HepG2 (cell line): ENCODE results near the gene SFRP4. TPM values are rescaled to one million over a fixed set of nuclear protein-coding genes. Genes with fewer than 3 reads are reported as not detected.

ENCODE experiments used
- ATAC-seq: fragments of 200-7000 bp; cut with Tn5 transposase; 3 replicates; pipeline ENCODE4 v1.9.1; 2020; ENCODE audit warnings: mild to moderate bottlenecking, moderate library complexity
- BruUV-seq: library from RNA; stranded (reverse); fragments of 400-500 nt; replicated peaks from 2 replicates; lab custom pipeline; 2021; lab: Mats Ljungman, UMichigan
- CTCF ChIA-PET: fragments of 300-600 bp; formaldehyde crosslinking; extraction: SDS; loops from one replicate; lab custom pipeline; 2021; ENCODE audit warnings: low total read pairs, inconsistent platforms, low intra/inter-chr PET ratio; lab: Yijun Ruan, JAX
- POLR2A ChIA-PET: fragments of 350-600 bp; sonication (Branson Sonifier 250); formaldehyde crosslinking; loops from one replicate; lab custom pipeline; 2020; ENCODE audit warnings: antibody characterized with exemption, inconsistent platforms; lab: Yijun Ruan, JAX
- DNase-seq: peaks from one replicate; pipeline ENCODE4 v3.0.0-alpha.2; 2015; ENCODE audit warnings: low spot score
- FAIRE-seq: peaks from 3 replicates; lab custom pipeline; 2011; peaks lifted over from hg19 to GRCh38; lab: Jason Lieb, UNC
- H2AFZ ChIP-seq: one replicate; pipeline ENCODE4 v1.6.1; 2011; ENCODE audit warnings: low read length, inconsistent platforms
- H3K27ac ChIP-seq: fragments of 300-600 bp; 3 replicates; pipeline ENCODE4 v1.8.0; 2011; ENCODE audit warnings: mixed run types, mild to moderate bottlenecking, mixed read lengths, low read length, inconsistent platforms; ENCODE audit not compliant: insufficient read depth; ENCODE audit errors: extremely low read length
- H3K27me3 ChIP-seq, 2 experiments: fragments of 200-600 bp in 1 of 2; 2 replicates in 1 of 2; 3 replicates in 1 of 2; pipeline versions ENCODE4 v1.6.0 to v1.8.0; 2011; ENCODE audit warnings: low read length in 2 of 2, mild to moderate bottlenecking in 2 of 2, moderate library complexity in 2 of 2, inconsistent platforms in 1 of 2; ENCODE audit not compliant: insufficient read depth in 2 of 2, control insufficient read depth in 1 of 2
- H3K36me3 ChIP-seq, 2 experiments: fragments of 200-600 bp in 1 of 2; replicated peaks in 1 of 2; 2 replicates in 1 of 2; 3 replicates in 1 of 2; pipeline versions ENCODE4 v1.5.1 to v1.8.0; 2011; ENCODE audit warnings: low read length in 2 of 2, inconsistent platforms in 1 of 2; ENCODE audit not compliant: insufficient read depth in 2 of 2, control insufficient read depth in 1 of 2
- H3K4me1 ChIP-seq: 2 replicates; pipeline ENCODE4 v1.5.1; 2012; ENCODE audit warnings: low read length, inconsistent platforms; ENCODE audit not compliant: insufficient read depth
- H3K4me2 ChIP-seq: 2 replicates; pipeline ENCODE4 v1.6.0; 2011; ENCODE audit warnings: low read depth, low read length, inconsistent platforms
- H3K4me3 ChIP-seq, 3 experiments: fragments of 200-600 bp in 1 of 3; sonication (generic), shearing (Covaris generic) in 1 of 3; replicated peaks in 1 of 3; 2 replicates each; pipeline ENCODE4 v1.5.1; 2011 to 2016; ENCODE audit warnings: low read length in 3 of 3, inconsistent platforms in 2 of 3, low read depth in 2 of 3, mild to moderate bottlenecking in 2 of 3, control low read depth in 1 of 3, mixed read lengths in 1 of 3; ENCODE audit not compliant: insufficient read depth in 1 of 3
- H3K79me2 ChIP-seq: one replicate; pipeline ENCODE4 v1.6.1; 2011; ENCODE audit warnings: low read length, inconsistent platforms; ENCODE audit not compliant: insufficient read depth
- H3K9ac ChIP-seq: 2 replicates; pipeline ENCODE4 v1.6.0; 2011; ENCODE audit warnings: mild to moderate bottlenecking, low read depth, low read length, inconsistent platforms; ENCODE audit not compliant: insufficient read depth
- H3K9me3 ChIP-seq: 2 replicates; pipeline ENCODE4 v1.5.1; 2012; ENCODE audit warnings: mild to moderate bottlenecking, low read length
- H4K20me1 ChIP-seq: 2 replicates; pipeline ENCODE4 v1.6.0; 2011; ENCODE audit warnings: inconsistent platforms, mild to moderate bottlenecking, low read length, moderate library complexity; ENCODE audit not compliant: insufficient read depth
- TFAP4 ChIP-seq: sonication (generic); IDR thresholded peaks from 2 replicates; pipeline ENCODE4 v1.6.1; 2016; ENCODE audit warnings: low read depth, borderline replicate concordance
- USF2 ChIP-seq, 2 experiments: sonication (generic) in 1 of 2; formaldehyde crosslinking in 1 of 2; IDR thresholded peaks; 2 replicates each; pipeline versions ENCODE4 v1.5.1 to v1.6.1; 2011 to 2020; ENCODE audit warnings: borderline replicate concordance in 1 of 2, low read depth in 1 of 2, low read length in 1 of 2, mild to moderate bottlenecking in 1 of 2, missing genetic modification reagents in 1 of 2, moderate library complexity in 1 of 2
- ZNF501 ChIP-seq: sonication (generic); formaldehyde crosslinking; IDR thresholded peaks from 2 replicates; pipeline ENCODE4 v1.5.1; 2020; ENCODE audit warnings: mild to moderate bottlenecking, moderate library complexity, missing genetic modification reagents
- ZNF550 ChIP-seq: sonication (generic); formaldehyde crosslinking; IDR thresholded peaks from 2 replicates; pipeline ENCODE4 v1.4.0; 2020; ENCODE audit warnings: mild to moderate bottlenecking, missing genetic modification reagents, borderline replicate concordance
- ZNF614 ChIP-seq: IDR thresholded peaks from 2 replicates; pipeline ENCODE4 v1.6.1; 2018; ENCODE audit warnings: missing biosample characterization, missing genetic modification reagents, inconsistent platforms, borderline replicate concordance
- ZNF749 ChIP-seq: sonication (generic); formaldehyde crosslinking; IDR thresholded peaks from 2 replicates; pipeline ENCODE4 v1.8.0; 2022; ENCODE audit warnings: mild to moderate bottlenecking, missing genetic modification reagents, moderate library complexity, borderline replicate concordance
- WGBS: methylation state at CpG from one replicate; pipeline ENCODE4 v1.1.6; 2017; ENCODE audit warnings: low lambda C conversion rate; 5-methylcytosine and 5-hydroxymethylcytosine counted together
- in situ Hi-C: cut with HindIII; loops from 2 replicates; pipeline ENCODE4 v1.10.0; 2017; ENCODE audit warnings: low pct_unique_long_range_greater_than_20kb; ENCODE audit not compliant: extremely low pct_ligation_motif_present
- intact Hi-C: fragments of 100-400 bp; cut with micrococcal nuclease; formaldehyde crosslinking; loops from one replicate; pipeline ENCODE4 v1.10.0; 2022; ENCODE audit not compliant: unreplicated experiment
- polyA plus RNA-seq, 8 experiments: library from polyadenylated mRNA; depleted of rRNA in 3 of 8; stranded (reverse) in 7 of 8; unstranded in 1 of 8; fragments of >200 nt; fragmentation: Illumina TruSeq in 4 of 8; extraction: Trizol in 4 of 8; gene quantifications; 2 replicates each; pipeline versions ENCODE4 v1.2.1 to v1.2.3, GENCODE V29; 2011 to 2016; ENCODE audit warnings: low read depth in 4 of 8, missing spikeins in 1 of 8, mixed read lengths in 1 of 8; ENCODE audit not compliant: insufficient read depth in 1 of 8
- total RNA-seq, 5 experiments: library from RNA; depleted of rRNA; stranded (reverse); fragments of >200 nt; fragmentation: Illumina TruSeq; extraction: Trizol; gene quantifications; 2 replicates each; pipeline ENCODE4 v1.2.3, GENCODE V29; 2016; ENCODE audit warnings: low read depth in 1 of 5
- TF ChIP-seq, protein P1 (sequence below): sonication (generic); formaldehyde crosslinking; IDR thresholded peaks from 2 replicates; pipeline ENCODE4 v1.5.1; 2020; ENCODE audit warnings: missing genetic modification reagents, mild to moderate bottlenecking, borderline replicate concordance

Gene SFRP4
- total and polyA plus RNA-seq, 2 of the 13 experiments (the other 11 are each of a cell fraction or from before 2014, with no cell fraction given), result 0.96 to 1.8 TPM

DNA sequence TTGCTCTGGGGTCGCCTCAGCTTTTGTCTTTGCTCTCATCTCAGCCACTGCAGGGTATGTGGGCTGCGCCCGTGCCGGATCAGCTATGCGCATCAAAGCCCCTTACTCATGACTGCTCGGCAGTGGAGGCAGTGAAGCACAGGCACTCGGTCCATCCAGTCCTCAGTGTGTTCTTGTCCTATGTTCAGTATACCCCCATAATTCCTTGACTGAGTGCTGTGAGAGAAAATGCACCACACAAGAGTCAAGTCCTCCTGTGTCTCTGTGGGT is 31.3 kb upstream of the SFRP4 start:
- POLR2A ChIA-PET, result interaction anchor here (1.5 kb wide), 1 partner anchor 31 kb away, joined by 5 read pairs; the partner anchor contains the start of gene SFRP4

More for the DNA sequence above, 31.3 kb upstream of the SFRP4 start:
- Histone ChIP-seq H3K4me1 (peaks cover 36% of the 10 kb centered on the region), H3K79me2 (peaks cover 28% of the 10 kb centered on the region), H3K9me3 (no peaks in the 10 kb centered on the region), H3K27me3 (no peaks in the 10 kb centered on the region), H3K9ac (no peak overlapping the region), H4K20me1 (no peaks in the 10 kb centered on the region), H3K4me3 (no peak overlapping the region), H3K36me3 (peaks cover 4 to 25% of the 10 kb centered on the region in 2 experiments), H2AFZ (no peak overlapping the region), H3K27ac (peak overlapping the region; percentile 9)
- DNase-seq (no peak), FAIRE-seq (no peak)
- intact Hi-C loops (no loop called here), in situ Hi-C loops (no loop called here)
- CTCF ChIA-PET, result no interaction called here
- no TSS peak for BruUV-seq
- WGBS, result 100% methylated on average over 1 of the region's 7 CpGs
- TF ChIP-seq ZNF550 (no peak), ZNF501 (CRISPR knock-in tag) (no peak), ZNF614 (CRISPR knock-in tag) (no peak), TFAP4 (no peak), USF2 (IDR thresholded peaks at IDR 0.05; ENCODE audit: low read depth, low read length) (no peak), USF2 (CRISPR knock-in tag; IDR thresholded peaks at IDR 0.05; ENCODE audit: borderline replicate concordance) (no peak), ZNF749 (CRISPR knock-in tag) (no peak)
- TF ChIP-seq, protein P1, sequence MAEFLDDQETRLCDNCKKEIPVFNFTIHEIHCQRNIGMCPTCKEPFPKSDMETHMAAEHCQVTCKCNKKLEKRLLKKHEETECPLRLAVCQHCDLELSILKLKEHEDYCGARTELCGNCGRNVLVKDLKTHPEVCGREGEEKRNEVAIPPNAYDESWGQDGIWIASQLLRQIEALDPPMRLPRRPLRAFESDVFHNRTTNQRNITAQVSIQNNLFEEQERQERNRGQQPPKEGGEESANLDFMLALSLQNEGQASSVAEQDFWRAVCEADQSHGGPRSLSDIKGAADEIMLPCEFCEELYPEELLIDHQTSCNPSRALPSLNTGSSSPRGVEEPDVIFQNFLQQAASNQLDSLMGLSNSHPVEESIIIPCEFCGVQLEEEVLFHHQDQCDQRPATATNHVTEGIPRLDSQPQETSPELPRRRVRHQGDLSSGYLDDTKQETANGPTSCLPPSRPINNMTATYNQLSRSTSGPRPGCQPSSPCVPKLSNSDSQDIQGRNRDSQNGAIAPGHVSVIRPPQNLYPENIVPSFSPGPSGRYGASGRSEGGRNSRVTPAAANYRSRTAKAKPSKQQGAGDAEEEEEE (CRISPR knock-in tag), result no peak
- TF ChIP-seq, all 625 proteins: peak for 0
- no peak for ATAC-seq
- no peak overlapping the region for H3K4me2 ChIP-seq
